Measurements from ENCODE around the gene TET2. TPM values are rescaled to one million over a fixed set of nuclear protein-coding genes. Genes with fewer than 3 reads are reported as not detected.

TET2 gene
- total RNA-seq, 1 experiment from 2014 or later: 3.4 TPM

- peaks cover 2% of the 10 kb centered on the region; the same call in 1 of the 2 replicates for H3K36me3 Mint-ChIP-seq
- H3K27ac Mint-ChIP-seq: no peak overlapping the region
- ChIA-PET CTCF (no interaction called here), POLR2A (no interaction called here)
- ATAC-seq (no peak), DNase-seq (ENCODE audit: low spot score) (no peak)
- TF ChIP-seq TCF7 (CRISPR knock-in tag; IDR thresholded peaks at IDR 0.05; ENCODE audit: low read depth) (no peak), HMGXB4 (CRISPR knock-in tag; IDR thresholded peaks at IDR 0.05) (no peak), FOXK1 (CRISPR knock-in tag; IDR thresholded peaks at IDR 0.05) (no peak), PRDM15 (CRISPR knock-in tag; IDR thresholded peaks at IDR 0.05) (no peak), ZNF416 (CRISPR knock-in tag; IDR thresholded peaks at IDR 0.05) (no peak), PREB (CRISPR knock-in tag; IDR thresholded peaks at IDR 0.05; ENCODE audit: borderline replicate concordance) (no peak), TEAD1 (CRISPR knock-in tag; IDR thresholded peaks at IDR 0.05) (no peak), ZNF512 (CRISPR knock-in tag; IDR thresholded peaks at IDR 0.05; ENCODE audit: borderline replicate concordance) (no peak), GABPB1 (CRISPR knock-in tag; IDR thresholded peaks at IDR 0.05) (no peak)
- TF ChIP-seq, protein P1, sequence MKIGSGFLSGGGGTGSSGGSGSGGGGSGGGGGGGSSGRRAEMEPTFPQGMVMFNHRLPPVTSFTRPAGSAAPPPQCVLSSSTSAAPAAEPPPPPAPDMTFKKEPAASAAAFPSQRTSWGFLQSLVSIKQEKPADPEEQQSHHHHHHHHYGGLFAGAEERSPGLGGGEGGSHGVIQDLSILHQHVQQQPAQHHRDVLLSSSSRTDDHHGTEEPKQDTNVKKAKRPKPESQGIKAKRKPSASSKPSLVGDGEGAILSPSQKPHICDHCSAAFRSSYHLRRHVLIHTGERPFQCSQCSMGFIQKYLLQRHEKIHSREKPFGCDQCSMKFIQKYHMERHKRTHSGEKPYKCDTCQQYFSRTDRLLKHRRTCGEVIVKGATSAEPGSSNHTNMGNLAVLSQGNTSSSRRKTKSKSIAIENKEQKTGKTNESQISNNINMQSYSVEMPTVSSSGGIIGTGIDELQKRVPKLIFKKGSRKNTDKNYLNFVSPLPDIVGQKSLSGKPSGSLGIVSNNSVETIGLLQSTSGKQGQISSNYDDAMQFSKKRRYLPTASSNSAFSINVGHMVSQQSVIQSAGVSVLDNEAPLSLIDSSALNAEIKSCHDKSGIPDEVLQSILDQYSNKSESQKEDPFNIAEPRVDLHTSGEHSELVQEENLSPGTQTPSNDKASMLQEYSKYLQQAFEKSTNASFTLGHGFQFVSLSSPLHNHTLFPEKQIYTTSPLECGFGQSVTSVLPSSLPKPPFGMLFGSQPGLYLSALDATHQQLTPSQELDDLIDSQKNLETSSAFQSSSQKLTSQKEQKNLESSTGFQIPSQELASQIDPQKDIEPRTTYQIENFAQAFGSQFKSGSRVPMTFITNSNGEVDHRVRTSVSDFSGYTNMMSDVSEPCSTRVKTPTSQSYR (CRISPR knock-in tag; IDR thresholded peaks at IDR 0.05): no peak
- TF ChIP-seq, protein P2, sequence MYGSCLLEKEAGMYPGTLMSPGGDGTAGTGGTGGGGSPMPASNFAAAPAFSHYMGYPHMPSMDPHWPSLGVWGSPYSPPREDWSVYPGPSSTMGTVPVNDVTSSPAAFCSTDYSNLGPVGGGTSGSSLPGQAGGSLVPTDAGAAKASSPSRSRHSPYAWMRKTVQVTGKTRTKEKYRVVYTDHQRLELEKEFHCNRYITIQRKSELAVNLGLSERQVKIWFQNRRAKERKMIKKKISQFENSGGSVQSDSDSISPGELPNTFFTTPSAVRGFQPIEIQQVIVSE (CRISPR knock-in tag; IDR thresholded peaks at IDR 0.05; ENCODE audit: borderline replicate concordance): no peak
- TF ChIP-seq, protein P3, sequence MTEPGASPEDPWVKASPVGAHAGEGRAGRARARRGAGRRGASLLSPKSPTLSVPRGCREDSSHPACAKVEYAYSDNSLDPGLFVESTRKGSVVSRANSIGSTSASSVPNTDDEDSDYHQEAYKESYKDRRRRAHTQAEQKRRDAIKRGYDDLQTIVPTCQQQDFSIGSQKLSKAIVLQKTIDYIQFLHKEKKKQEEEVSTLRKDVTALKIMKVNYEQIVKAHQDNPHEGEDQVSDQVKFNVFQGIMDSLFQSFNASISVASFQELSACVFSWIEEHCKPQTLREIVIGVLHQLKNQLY (CRISPR knock-in tag; IDR thresholded peaks at IDR 0.05): no peak
- TF ChIP-seq, protein P4, sequence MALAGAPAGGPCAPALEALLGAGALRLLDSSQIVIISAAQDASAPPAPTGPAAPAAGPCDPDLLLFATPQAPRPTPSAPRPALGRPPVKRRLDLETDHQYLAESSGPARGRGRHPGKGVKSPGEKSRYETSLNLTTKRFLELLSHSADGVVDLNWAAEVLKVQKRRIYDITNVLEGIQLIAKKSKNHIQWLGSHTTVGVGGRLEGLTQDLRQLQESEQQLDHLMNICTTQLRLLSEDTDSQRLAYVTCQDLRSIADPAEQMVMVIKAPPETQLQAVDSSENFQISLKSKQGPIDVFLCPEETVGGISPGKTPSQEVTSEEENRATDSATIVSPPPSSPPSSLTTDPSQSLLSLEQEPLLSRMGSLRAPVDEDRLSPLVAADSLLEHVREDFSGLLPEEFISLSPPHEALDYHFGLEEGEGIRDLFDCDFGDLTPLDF (CRISPR knock-in tag; IDR thresholded peaks at IDR 0.05): no peak
- TF ChIP-seq, protein P5, sequence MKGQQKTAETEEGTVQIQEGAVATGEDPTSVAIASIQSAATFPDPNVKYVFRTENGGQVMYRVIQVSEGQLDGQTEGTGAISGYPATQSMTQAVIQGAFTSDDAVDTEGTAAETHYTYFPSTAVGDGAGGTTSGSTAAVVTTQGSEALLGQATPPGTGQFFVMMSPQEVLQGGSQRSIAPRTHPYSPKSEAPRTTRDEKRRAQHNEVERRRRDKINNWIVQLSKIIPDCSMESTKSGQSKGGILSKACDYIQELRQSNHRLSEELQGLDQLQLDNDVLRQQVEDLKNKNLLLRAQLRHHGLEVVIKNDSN (CRISPR knock-in tag; IDR thresholded peaks at IDR 0.05): no peak
- TF ChIP-seq, protein P6, sequence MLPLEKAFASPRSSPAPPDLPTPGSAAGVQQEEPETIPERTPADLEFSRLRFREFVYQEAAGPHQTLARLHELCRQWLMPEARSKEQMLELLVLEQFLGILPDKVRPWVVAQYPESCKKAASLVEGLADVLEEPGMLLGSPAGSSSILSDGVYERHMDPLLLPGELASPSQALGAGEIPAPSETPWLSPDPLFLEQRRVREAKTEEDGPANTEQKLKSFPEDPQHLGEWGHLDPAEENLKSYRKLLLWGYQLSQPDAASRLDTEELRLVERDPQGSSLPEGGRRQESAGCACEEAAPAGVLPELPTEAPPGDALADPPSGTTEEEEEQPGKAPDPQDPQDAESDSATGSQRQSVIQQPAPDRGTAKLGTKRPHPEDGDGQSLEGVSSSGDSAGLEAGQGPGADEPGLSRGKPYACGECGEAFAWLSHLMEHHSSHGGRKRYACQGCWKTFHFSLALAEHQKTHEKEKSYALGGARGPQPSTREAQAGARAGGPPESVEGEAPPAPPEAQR (CRISPR knock-in tag; IDR thresholded peaks at IDR 0.05): no peak
- no peak overlapping the region for H3K4me3 Mint-ChIP-seq
- 0 out of 2 replicates have a peak, but pooled peaks cover 2% of the 10 kb centered on the region for H3K4me1 Mint-ChIP-seq
- peaks cover 51% of the 10 kb centered on the region for H3K9me3 Mint-ChIP-seq
- no peaks in the 10 kb centered on the region; the same call in 1 of the 2 replicates for H3K27me3 Mint-ChIP-seq (ENCODE audit: low read depth)
These were observed 171.8 kb downstream of the TET2 start for GRCh38 chr4:105318486-105318885.

Data from WTC11 (cell line).